ENCODE measurements around the gene GPR173. TPM values are rescaled to one million over a fixed set of nuclear protein-coding genes. Genes with fewer than 3 reads are reported as not detected.

GPR173 gene
- total RNA-seq, 4 donors from 2014 or later, result 0.57 to 0.67 TPM; not detected in 2

GRCh38 chrX:53022381-53022780 is 26.2 kb upstream of the GPR173 start:
- Histone ChIP-seq H3K4me1 (no peaks in the 10 kb centered on the region), H3K36me3 (no peaks in the 10 kb centered on the region), H3K9me3 (no peaks in the 10 kb centered on the region), H3K27me3 (no peaks in the 10 kb centered on the region), H3K27ac (no peak overlapping the region), H3K4me3 (no peak overlapping the region)
- DNase-seq, result no peak
- TF ChIP-seq CTCF (IDR thresholded peaks at IDR 0.05) (no peak), POLR2A (IDR thresholded peaks at IDR 0.05) (no peak)

GRCh38 chrX:53028678-53029077 is 19.9 kb upstream of the GPR173 start:
- no peak for TF ChIP-seq CTCF (IDR thresholded peaks at IDR 0.05)
- TF ChIP-seq POLR2A (IDR thresholded peaks at IDR 0.05), result no peak
- DNase-seq, result no peak
- Histone ChIP-seq H3K36me3 (no peaks in the 10 kb centered on the region), H3K4me3 (no peak overlapping the region), H3K27me3 (no peaks in the 10 kb centered on the region), H3K27ac (no peak overlapping the region), H3K9me3 (no peaks in the 10 kb centered on the region), H3K4me1 (no peaks in the 10 kb centered on the region)

- H3K9me3 ChIP-seq, result no peaks in the 10 kb centered on the region
- no peaks in the 10 kb centered on the region for H3K27me3 ChIP-seq
- no peak for DNase-seq
- no peaks in the 10 kb centered on the region for H3K4me1 ChIP-seq
- TF ChIP-seq CTCF (IDR thresholded peaks at IDR 0.05), result no peak
- TF ChIP-seq POLR2A (IDR thresholded peaks at IDR 0.05), result no peak
- H3K27ac ChIP-seq, result no peak overlapping the region
- no peak overlapping the region for H3K4me3 ChIP-seq
- H3K36me3 ChIP-seq, result no peaks in the 10 kb centered on the region
Observed at GRCh38 chrX:53031380-53031779, 17.2 kb upstream of the GPR173 start.

GRCh38 chrX:53036149-53036548 is 12.4 kb upstream of the GPR173 start:
- H3K27me3 ChIP-seq, result no peaks in the 10 kb centered on the region
- no peak overlapping the region for H3K4me3 ChIP-seq
- DNase-seq, result no peak
- no peaks in the 10 kb centered on the region for H3K4me1 ChIP-seq
- no peaks in the 10 kb centered on the region for H3K9me3 ChIP-seq
- no peak overlapping the region for H3K27ac ChIP-seq
- TF ChIP-seq CTCF (IDR thresholded peaks at IDR 0.05), result no peak
- H3K36me3 ChIP-seq, result no peaks in the 10 kb centered on the region

GRCh38 chrX:53039236-53039635 is 9.4 kb upstream of the GPR173 start:
- no peaks in the 10 kb centered on the region for H3K9me3 ChIP-seq
- no peaks in the 10 kb centered on the region for H3K36me3 ChIP-seq
- no peak for DNase-seq
- no peak overlapping the region for H3K27ac ChIP-seq
- no peaks in the 10 kb centered on the region for H3K4me1 ChIP-seq
- no peak for TF ChIP-seq CTCF (IDR thresholded peaks at IDR 0.05)
- H3K27me3 ChIP-seq, result no peaks in the 10 kb centered on the region
- H3K4me3 ChIP-seq, result no peak overlapping the region

- no peak for DNase-seq
- H3K4me3 ChIP-seq, result no peak overlapping the region
- no peak overlapping the region for H3K27ac ChIP-seq
- H3K9me3 ChIP-seq, result no peaks in the 10 kb centered on the region
- no peaks in the 10 kb centered on the region for H3K4me1 ChIP-seq
- TF ChIP-seq CTCF (IDR thresholded peaks at IDR 0.05), result no peak
- no peak for TF ChIP-seq POLR2A (IDR thresholded peaks at IDR 0.05)
- no peaks in the 10 kb centered on the region for H3K27me3 ChIP-seq
- no peaks in the 10 kb centered on the region for H3K36me3 ChIP-seq
Observed at GRCh38 chrX:53044995-53045394, 3.6 kb upstream of the GPR173 start.
